Mucosa of stomach (tissue), 1 donor: ENCODE results near the gene TCF7L2.

ENCODE experiments used
- H3K27me3 ChIP-seq: one replicate; pipeline ENCODE4 v1.7.0; 2013; ENCODE audit warnings: mild to moderate bottlenecking, low read length; ENCODE audit not compliant: control insufficient read depth, insufficient read depth
- H3K36me3 ChIP-seq: one replicate; pipeline ENCODE4 v1.7.0; 2013; ENCODE audit warnings: low read length; ENCODE audit not compliant: control insufficient read depth, insufficient read depth
- H3K4me1 ChIP-seq: one replicate; pipeline ENCODE4 v1.7.0; 2013; ENCODE audit warnings: mild to moderate bottlenecking, low read length; ENCODE audit not compliant: control insufficient read depth, insufficient read depth
- H3K4me3 ChIP-seq: one replicate; pipeline ENCODE4 v1.7.0; 2013; ENCODE audit warnings: low read length
- H3K9ac ChIP-seq: one replicate; pipeline ENCODE4 v1.7.0; 2013; ENCODE audit warnings: mild to moderate bottlenecking, low read length, moderate library complexity
- H3K9me3 ChIP-seq: one replicate; pipeline ENCODE4 v1.7.0; 2013; ENCODE audit warnings: mild to moderate bottlenecking, low read length, moderate library complexity; ENCODE audit not compliant: control insufficient read depth
- donor health status: Pancreatic carcinoma.

TCF7L2 gene

DNA sequence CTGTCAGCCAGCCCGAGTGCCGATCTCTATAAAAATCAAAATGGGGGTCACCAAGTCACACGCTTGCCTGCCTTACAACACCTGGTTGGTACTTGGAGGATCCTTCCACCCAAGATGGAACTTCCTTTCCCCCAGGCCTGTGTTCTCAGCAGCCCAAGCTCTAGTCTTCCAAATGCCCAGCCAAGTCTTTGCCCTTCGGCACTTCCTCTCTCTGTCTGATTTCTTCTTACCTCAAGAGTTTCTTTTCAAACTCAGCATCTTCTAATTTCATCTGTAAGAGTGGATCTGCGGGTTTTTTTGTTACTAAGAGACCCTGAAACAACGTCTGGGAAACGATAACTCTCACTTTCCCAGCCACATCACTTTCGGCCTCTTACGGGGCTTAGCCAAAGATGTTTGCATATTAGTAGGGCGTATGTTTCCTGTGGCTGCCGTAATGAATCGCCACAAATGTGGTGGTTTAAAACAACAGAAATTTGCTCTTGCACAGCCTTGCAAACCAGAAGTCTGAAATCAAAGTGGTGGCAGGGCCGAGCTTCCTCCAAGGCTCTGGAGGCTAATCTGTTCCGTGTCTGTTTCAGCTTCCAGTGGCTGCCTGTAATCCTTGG is 219.9 kb downstream of the TCF7L2 start:
- no peaks in the 10 kb centered on the region for H3K9me3 ChIP-seq
- no peaks in the 10 kb centered on the region for H3K27me3 ChIP-seq
- no peaks in the 10 kb centered on the region for H3K36me3 ChIP-seq
- H3K4me1 ChIP-seq: no peaks in the 10 kb centered on the region
- no peak overlapping the region for H3K9ac ChIP-seq
- H3K4me3 ChIP-seq: no peak overlapping the region

GRCh38 chr10:113171662-113172061 is 221.6 kb downstream of the TCF7L2 start:
- no peak overlapping the region for H3K4me3 ChIP-seq
- no peaks in the 10 kb centered on the region for H3K27me3 ChIP-seq
- H3K36me3 ChIP-seq: no peaks in the 10 kb centered on the region
- no peaks in the 10 kb centered on the region for H3K9me3 ChIP-seq
- H3K9ac ChIP-seq: no peak overlapping the region
- H3K4me1 ChIP-seq: peaks cover 11% of the 10 kb centered on the region

GRCh38 chr10:113175176-113175575 is 225.1 kb downstream of the TCF7L2 start:
- no peaks in the 10 kb centered on the region for H3K36me3 ChIP-seq
- H3K9me3 ChIP-seq: no peaks in the 10 kb centered on the region
- H3K4me1 ChIP-seq: peaks cover 11% of the 10 kb centered on the region

DNA sequence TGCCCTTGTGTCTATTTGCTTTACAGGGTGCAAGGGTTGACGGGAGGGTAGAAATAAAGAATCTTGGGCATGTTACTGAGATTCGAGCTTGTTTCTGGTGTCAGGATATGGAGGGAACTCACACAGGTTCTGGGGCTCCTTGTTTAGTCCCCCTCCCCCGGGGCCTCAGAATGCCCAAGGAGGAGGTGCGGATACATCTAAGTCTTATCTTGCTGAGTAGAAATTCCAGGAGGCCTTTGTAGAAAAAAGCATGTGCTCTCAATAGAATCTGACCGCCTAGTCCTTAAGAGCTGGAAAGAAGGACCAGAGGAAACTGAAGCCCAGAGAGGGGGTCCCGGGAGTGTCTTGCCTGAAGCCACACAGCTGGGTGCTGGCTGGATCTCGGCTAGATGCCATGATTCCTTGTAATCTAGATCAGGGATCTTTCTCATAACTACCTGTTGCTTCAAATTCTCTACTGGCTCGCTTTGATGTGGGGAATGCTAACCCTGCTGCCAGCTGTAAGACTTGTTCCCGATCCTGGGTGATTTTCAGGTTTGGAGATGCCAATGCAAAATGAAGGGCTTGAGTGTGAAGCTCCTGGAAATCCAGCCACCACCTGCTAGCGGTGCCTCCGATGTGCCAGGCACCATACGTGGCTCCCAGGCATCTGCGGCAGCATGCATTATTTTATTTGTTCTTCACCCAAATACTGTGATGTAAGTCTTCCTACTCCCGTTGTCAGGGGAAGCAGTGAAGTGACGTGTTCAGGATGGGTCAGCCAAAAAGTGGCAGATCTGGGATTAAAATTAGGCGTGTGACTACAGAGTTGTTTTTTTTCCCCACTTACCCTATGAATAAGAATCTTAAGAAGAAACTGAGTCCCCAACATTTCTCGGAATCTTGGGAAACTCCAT is 226.0 kb downstream of the TCF7L2 start:
- Histone ChIP-seq H3K4me3 (no peak overlapping the region), H3K27me3 (no peaks in the 10 kb centered on the region), H3K9ac (no peak overlapping the region), H3K36me3 (no peaks in the 10 kb centered on the region), H3K9me3 (no peaks in the 10 kb centered on the region), H3K4me1 (peaks cover 11% of the 10 kb centered on the region)

More at GRCh38 chr10:113175176-113175575, 225.1 kb downstream of the TCF7L2 start:
- no peak overlapping the region for H3K9ac ChIP-seq
- no peaks in the 10 kb centered on the region for H3K27me3 ChIP-seq
- no peak overlapping the region for H3K4me3 ChIP-seq

DNA sequence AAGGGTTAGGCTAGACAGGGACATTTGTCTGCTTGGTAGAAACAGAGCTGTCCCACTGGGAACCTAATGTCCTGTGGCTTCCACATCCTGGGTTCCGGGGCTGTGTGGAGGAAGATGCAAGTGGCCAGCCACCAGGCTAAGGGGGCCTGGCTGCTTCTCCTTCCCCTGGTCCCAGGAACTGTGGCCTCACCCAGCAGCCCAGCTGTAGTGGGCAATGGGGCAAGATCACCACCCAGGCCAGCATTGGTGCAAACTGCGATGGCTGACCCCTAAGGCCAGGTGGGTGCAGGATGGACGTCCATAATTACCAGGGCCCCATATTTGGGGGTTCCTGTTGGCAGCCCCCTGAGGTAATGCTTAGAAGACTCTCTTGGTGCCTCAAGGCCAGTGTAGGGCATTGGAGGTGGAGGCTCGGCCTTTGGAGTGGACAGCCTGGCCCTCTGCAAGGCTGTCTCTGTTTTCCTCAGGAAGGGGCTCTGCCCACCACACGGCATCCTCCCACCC is 226.7 kb downstream of the TCF7L2 start:
- no peaks in the 10 kb centered on the region for H3K9me3 ChIP-seq
- no peaks in the 10 kb centered on the region for H3K27me3 ChIP-seq
- peaks cover 11% of the 10 kb centered on the region for H3K4me1 ChIP-seq
- no peak overlapping the region for H3K9ac ChIP-seq
- H3K36me3 ChIP-seq: no peaks in the 10 kb centered on the region
- H3K4me3 ChIP-seq: no peak overlapping the region

GRCh38 chr10:113177156-113177935 is 227.3 kb downstream of the TCF7L2 start:
- no peaks in the 10 kb centered on the region for H3K9me3 ChIP-seq
- H3K36me3 ChIP-seq: no peaks in the 10 kb centered on the region
- no peak overlapping the region for H3K9ac ChIP-seq
- H3K4me1 ChIP-seq: peaks cover 11% of the 10 kb centered on the region
- H3K4me3 ChIP-seq: no peak overlapping the region
- no peaks in the 10 kb centered on the region for H3K27me3 ChIP-seq

GRCh38 chr10:113177936-113178335 is 227.9 kb downstream of the TCF7L2 start:
- Histone ChIP-seq H3K27me3 (no peaks in the 10 kb centered on the region), H3K4me3 (no peak overlapping the region), H3K36me3 (no peaks in the 10 kb centered on the region), H3K9ac (no peak overlapping the region), H3K9me3 (no peaks in the 10 kb centered on the region), H3K4me1 (peaks cover 11% of the 10 kb centered on the region)

DNA sequence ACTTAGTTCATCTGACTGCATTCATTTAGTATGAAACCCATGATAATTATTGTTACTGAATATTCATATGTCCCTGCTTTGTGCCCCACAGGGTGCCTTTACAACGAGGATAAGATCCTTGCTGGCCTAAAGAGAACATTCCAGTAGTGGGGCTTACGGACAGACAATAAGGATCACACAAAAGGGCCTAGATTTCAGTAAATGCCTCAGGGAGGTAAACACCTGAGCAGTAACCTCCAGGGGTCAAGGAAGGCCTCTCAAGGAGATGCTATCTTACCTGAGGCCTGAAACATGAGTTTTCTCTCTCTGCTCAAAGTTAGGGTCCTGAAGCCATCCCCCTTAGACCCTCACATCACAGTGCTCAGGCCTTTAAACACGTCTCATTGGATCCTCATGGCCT is 228.7 kb downstream of the TCF7L2 start:
- H3K36me3 ChIP-seq: no peaks in the 10 kb centered on the region
- H3K27me3 ChIP-seq: no peaks in the 10 kb centered on the region
- H3K4me3 ChIP-seq: no peak overlapping the region
- no peak overlapping the region for H3K9ac ChIP-seq
- H3K9me3 ChIP-seq: no peaks in the 10 kb centered on the region
- H3K4me1 ChIP-seq: peaks cover 11% of the 10 kb centered on the region

GRCh38 chr10:113179265-113179664 is 229.2 kb downstream of the TCF7L2 start:
- Histone ChIP-seq H3K36me3 (no peaks in the 10 kb centered on the region), H3K4me1 (peaks cover 11% of the 10 kb centered on the region), H3K9me3 (no peaks in the 10 kb centered on the region)

DNA sequence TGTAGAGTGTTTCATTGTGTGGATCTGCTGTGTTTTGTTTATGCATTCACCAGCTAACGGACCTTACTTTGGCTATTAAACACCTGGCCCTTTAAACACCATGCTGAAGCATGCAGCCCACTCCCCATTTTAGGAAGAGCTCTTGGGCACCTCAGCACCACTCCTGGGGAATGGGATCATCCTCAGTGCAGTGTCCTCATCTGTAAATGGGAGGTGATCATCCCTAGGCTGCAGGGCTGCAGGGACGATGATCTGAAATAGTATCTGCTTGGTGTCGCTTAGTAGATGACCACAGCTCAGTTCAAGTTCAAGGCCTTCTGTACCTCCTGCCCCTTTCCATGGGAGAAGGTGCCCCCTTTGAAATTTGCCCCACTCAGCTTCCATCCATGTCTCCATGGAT is 229.9 kb downstream of the TCF7L2 start:
- Histone ChIP-seq H3K9ac (no peak overlapping the region), H3K9me3 (no peaks in the 10 kb centered on the region), H3K4me3 (no peak overlapping the region), H3K27me3 (no peaks in the 10 kb centered on the region), H3K4me1 (peaks cover 11% of the 10 kb centered on the region), H3K36me3 (no peaks in the 10 kb centered on the region)

More at GRCh38 chr10:113179265-113179664, 229.2 kb downstream of the TCF7L2 start:
- no peaks in the 10 kb centered on the region for H3K27me3 ChIP-seq
- no peak overlapping the region for H3K4me3 ChIP-seq
- H3K9ac ChIP-seq: no peak overlapping the region

GRCh38 chr10:113180401-113181154 is 230.5 kb downstream of the TCF7L2 start:
- Histone ChIP-seq H3K4me3 (no peak overlapping the region), H3K27me3 (no peaks in the 10 kb centered on the region), H3K4me1 (peaks cover 6% of the 10 kb centered on the region), H3K9ac (no peak overlapping the region), H3K9me3 (no peaks in the 10 kb centered on the region), H3K36me3 (no peaks in the 10 kb centered on the region)
